B cell (primary cell): ENCODE results near the gene STK38L. TPM values are rescaled to one million over a fixed set of nuclear protein-coding genes. Genes with fewer than 3 reads are reported as not detected.

Experiments
- ATAC-seq: fragments of 200-7000 bp; cut with Tn5 transposase; one replicate; pipeline ENCODE4 v1.10.0; 2021; ENCODE audit warnings: low read depth, mild to moderate bottlenecking, moderate number of reproducible peaks, moderate library complexity
- CTCF ChIA-PET: fragments of 350-600 bp; sonication (Branson Sonifier 250); formaldehyde crosslinking; loops from one replicate; lab custom pipeline; 2021; ENCODE audit warnings: antibody characterized with exemption, inconsistent platforms; lab: Charles Lee
- POLR2A ChIA-PET: fragments of 350-600 bp; sonication (Branson Sonifier 250); formaldehyde crosslinking; loops from one replicate; lab custom pipeline; 2021; ENCODE audit warnings: antibody characterized with exemption; lab: Charles Lee
- DNase-seq: peaks from one replicate; pipeline ENCODE4 v3.0.0; 2013
- H2AFZ ChIP-seq: 2 replicates; pipeline ENCODE4 v1.6.1; 2012; ENCODE audit warnings: mild to moderate bottlenecking, low read depth, low read length; ENCODE audit not compliant: insufficient read depth, poor library complexity, severe bottlenecking
- H3K27ac ChIP-seq, 2 donors: 1 replicate in 1 of 2; 2 replicates in 1 of 2; pipeline ENCODE4 v1.5.1; 2012 to 2013; ENCODE audit warnings: low read length in 2 of 2, mild to moderate bottlenecking in 2 of 2, moderate library complexity in 1 of 2
- H3K27me3 ChIP-seq, 4 experiments: fragments of 200-600 bp in 1 of 4; sonication (generic) in 1 of 4; replicated peaks in 1 of 4; 1 replicate in 2 of 4; 2 replicates in 2 of 4; pipeline versions ENCODE4 v1.6.1 to v1.7.0; 2013 to 2016; ENCODE audit warnings: low read length in 3 of 4, mild to moderate bottlenecking in 2 of 4, mixed read lengths in 1 of 4, moderate library complexity in 1 of 4; ENCODE audit not compliant: insufficient read depth in 4 of 4, control insufficient read depth in 3 of 4; ENCODE audit errors: control extremely low read depth in 1 of 4
- H3K36me3 ChIP-seq, 2 experiments: replicated peaks in 1 of 2; 1 replicate in 1 of 2; 2 replicates in 1 of 2; pipeline versions ENCODE4 v1.6.1 to v1.7.1; 2013; ENCODE audit warnings: low read length in 1 of 2; ENCODE audit not compliant: insufficient read depth in 2 of 2, control insufficient read depth in 1 of 2; ENCODE audit errors: control extremely low read depth in 1 of 2, extremely low read depth in 1 of 2
- H3K4me1 ChIP-seq, 2 donors: fragments of 200-600 bp in 1 of 2; sonication (generic) in 1 of 2; 1 replicate in 1 of 2; 2 replicates in 1 of 2; pipeline versions ENCODE4 v1.5.1 to v1.6.1; 2013 to 2017; ENCODE audit warnings: low read length in 2 of 2; ENCODE audit not compliant: control insufficient read depth in 2 of 2, insufficient read depth in 2 of 2
- H3K4me2 ChIP-seq: replicated peaks from 2 replicates; pipeline ENCODE3; 2012; ENCODE audit warnings: mild to moderate bottlenecking, low read depth, low read length; ENCODE audit not compliant: poor library complexity, severe bottlenecking
- H3K4me3 ChIP-seq, 5 experiments: fragments of 200-600 bp in 1 of 5; sonication (generic) in 1 of 5; 1 replicate in 3 of 5; 2 replicates in 2 of 5; pipeline versions ENCODE4 v1.5.1 to v1.7.0; 2011 to 2016; ENCODE audit warnings: low read length in 4 of 5, mild to moderate bottlenecking in 4 of 5, low read depth in 2 of 5, control low read depth in 1 of 5, moderate library complexity in 1 of 5; ENCODE audit not compliant: insufficient read depth in 1 of 5; ENCODE audit errors: control extremely low read depth in 1 of 5, extremely low read depth in 1 of 5
- H3K79me2 ChIP-seq: fragments of 200-600 bp; sonication (generic); one replicate; pipeline ENCODE4 v1.6.0; 2016; ENCODE audit warnings: low read length; ENCODE audit not compliant: control insufficient read depth, insufficient read depth
- H3K9ac ChIP-seq: fragments of 200-600 bp; sonication (generic); 2 replicates; pipeline ENCODE4 v1.6.1; 2017; ENCODE audit warnings: mild to moderate bottlenecking, low read length, moderate library complexity
- H3K9me3 ChIP-seq, 3 donors: one replicate each; pipeline versions ENCODE4 v1.6.1 to v1.7.1; 2013; ENCODE audit warnings: low read length in 2 of 3; ENCODE audit not compliant: control insufficient read depth in 2 of 3, insufficient read depth in 1 of 3; ENCODE audit errors: control extremely low read depth in 1 of 3
- H4K20me1 ChIP-seq: 2 replicates; pipeline ENCODE4 v1.6.0; 2012; ENCODE audit warnings: mild to moderate bottlenecking, low read length; ENCODE audit not compliant: insufficient read depth, control insufficient read depth, poor library complexity, severe bottlenecking
- H3K27ac Mint-ChIP-seq: one replicate; pipeline ENCODE4 v1.8.0; 2021; ENCODE audit warnings: mixed read lengths
- H3K27me3 Mint-ChIP-seq: one replicate; pipeline ENCODE4 v1.8.0; 2021; ENCODE audit warnings: mixed read lengths
- H3K4me1 Mint-ChIP-seq: one replicate; pipeline ENCODE4 v1.8.0; 2021; ENCODE audit warnings: mixed read lengths
- H3K4me3 Mint-ChIP-seq: one replicate; pipeline ENCODE4 v1.8.0; 2021; ENCODE audit warnings: mixed read lengths
- H3K9me3 Mint-ChIP-seq: one replicate; pipeline ENCODE4 v1.8.0; 2022; ENCODE audit warnings: mixed read lengths; ENCODE audit not compliant: insufficient read depth
- EZH2 ChIP-seq: IDR thresholded peaks from 2 replicates; pipeline ENCODE4 v1.6.1; 2012; ENCODE audit warnings: borderline replicate concordance, low read depth, mild to moderate bottlenecking, moderate library complexity, low read length; ENCODE audit not compliant: insufficient read depth, poor library complexity, severe bottlenecking
- WGBS: methylation state at CpG from one replicate; pipeline ENCODE4 v1.1.5; 2013; ENCODE audit warnings: missing lambda C conversion rate; ENCODE audit not compliant: insufficient coverage; 5-methylcytosine and 5-hydroxymethylcytosine counted together
- intact Hi-C: fragments of 100-400 bp; cut with micrococcal nuclease; formaldehyde crosslinking; loops from one replicate; pipeline ENCODE4 v1.10.0; 2022
- polyA plus RNA-seq: library from polyadenylated mRNA; depleted of rRNA; stranded (reverse); fragments of >200 nt; gene quantifications from 2 replicates; pipeline ENCODE4 v1.2.3, GENCODE V29; 2012
- total RNA-seq, 2 donors: library from RNA; stranded (reverse); fragments of 120-200 nt in 1 of 2; gene quantifications; 1 replicate in 1 of 2; 2 replicates in 1 of 2; pipeline versions ENCODE4 v1.2.3 to v1.2.4, GENCODE V29; 2013 to 2022
- TF ChIP-seq, protein P1 (sequence below): fragments of 200-600 bp; IDR thresholded peaks from one replicate; pipeline ENCODE4 v1.8.0; 2022; ENCODE audit warnings: antibody characterized with exemption, mild to moderate bottlenecking

Gene STK38L
- total and polyA plus RNA-seq, 2 donors (not counting 1 experiment from before 2014, with no cell fraction given): 5.5 to 21.2 TPM

DNA sequence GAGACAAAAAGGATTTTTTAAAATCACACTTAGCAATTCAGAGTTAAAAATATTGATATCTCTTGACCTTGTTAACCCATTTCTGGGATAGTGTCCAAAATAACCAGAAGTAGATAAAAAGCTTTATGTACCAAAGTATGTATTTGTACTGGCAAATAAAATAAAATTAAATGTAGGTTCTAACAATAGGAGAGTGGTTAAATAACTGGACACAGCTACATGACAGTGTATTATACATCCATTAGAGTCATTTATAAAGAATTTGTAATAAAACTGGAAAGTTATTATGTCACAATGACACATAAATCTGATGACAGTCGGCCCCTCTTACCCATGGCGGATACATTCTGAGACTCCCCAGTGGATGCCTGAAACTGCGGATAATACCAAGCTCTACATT, 122.5 kb downstream of the STK38L start:
- intact Hi-C loops: no loop called here
- Histone ChIP-seq H3K4me2 (no peak overlapping the region), H3K27me3 (no peaks in the 10 kb centered on the region), H3K4me1 (no peaks in the 10 kb centered on the region), H3K9ac (no peak overlapping the region), H3K27ac (no peak overlapping the region), H2AFZ (no peak overlapping the region), H3K9me3 (no peaks in the 10 kb centered on the region), H3K79me2 (no peaks in the 10 kb centered on the region), H3K36me3 (no peaks in the 10 kb centered on the region), H3K4me3 (no peak overlapping the region), H4K20me1 (no peaks in the 10 kb centered on the region)
- Mint-ChIP-seq H3K4me3 (no peak overlapping the region), H3K4me1 (no peaks in the 10 kb centered on the region), H3K27me3 (no peaks in the 10 kb centered on the region), H3K9me3 (no peaks in the 10 kb centered on the region), H3K27ac (no peak overlapping the region)
- POLR2A ChIA-PET: no interaction called here
- no peak for ATAC-seq
- CTCF ChIA-PET: interaction anchor here (1.0 kb wide), 1 partner anchor 13 kb away, joined by 3 read pairs; no protein-coding TSS in a partner anchor
- DNase-seq: no peak
- TF ChIP-seq EZH2: no peak
- TF ChIP-seq, protein P1, sequence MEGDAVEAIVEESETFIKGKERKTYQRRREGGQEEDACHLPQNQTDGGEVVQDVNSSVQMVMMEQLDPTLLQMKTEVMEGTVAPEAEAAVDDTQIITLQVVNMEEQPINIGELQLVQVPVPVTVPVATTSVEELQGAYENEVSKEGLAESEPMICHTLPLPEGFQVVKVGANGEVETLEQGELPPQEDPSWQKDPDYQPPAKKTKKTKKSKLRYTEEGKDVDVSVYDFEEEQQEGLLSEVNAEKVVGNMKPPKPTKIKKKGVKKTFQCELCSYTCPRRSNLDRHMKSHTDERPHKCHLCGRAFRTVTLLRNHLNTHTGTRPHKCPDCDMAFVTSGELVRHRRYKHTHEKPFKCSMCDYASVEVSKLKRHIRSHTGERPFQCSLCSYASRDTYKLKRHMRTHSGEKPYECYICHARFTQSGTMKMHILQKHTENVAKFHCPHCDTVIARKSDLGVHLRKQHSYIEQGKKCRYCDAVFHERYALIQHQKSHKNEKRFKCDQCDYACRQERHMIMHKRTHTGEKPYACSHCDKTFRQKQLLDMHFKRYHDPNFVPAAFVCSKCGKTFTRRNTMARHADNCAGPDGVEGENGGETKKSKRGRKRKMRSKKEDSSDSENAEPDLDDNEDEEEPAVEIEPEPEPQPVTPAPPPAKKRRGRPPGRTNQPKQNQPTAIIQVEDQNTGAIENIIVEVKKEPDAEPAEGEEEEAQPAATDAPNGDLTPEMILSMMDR: no peak
- no CpG with 5 or more reads among the region's 3 CpGs for WGBS

DNA sequence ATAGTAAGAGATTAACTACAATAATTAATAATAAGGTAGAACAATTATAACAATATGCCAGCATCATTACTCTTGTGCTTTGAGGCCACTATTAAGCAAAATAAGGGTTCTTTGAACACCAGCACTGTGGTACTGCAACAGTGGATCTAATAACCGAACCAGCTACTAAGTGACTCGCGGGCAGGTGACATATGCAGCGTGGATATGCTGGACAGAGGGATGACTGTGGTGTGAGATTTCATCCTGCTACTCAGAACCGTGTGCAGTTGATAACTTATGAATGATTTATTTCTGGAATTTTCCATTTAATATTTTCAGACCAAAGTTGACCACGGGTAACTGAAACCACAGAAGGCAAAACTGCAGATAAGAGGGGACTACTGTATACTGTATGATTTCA, 123.0 kb downstream of the STK38L start:
- H3K9me3 Mint-ChIP-seq: no peaks in the 10 kb centered on the region
- H3K27ac Mint-ChIP-seq: no peak overlapping the region
- H3K4me2 ChIP-seq: no peak overlapping the region
- H3K36me3 ChIP-seq: no peaks in the 10 kb centered on the region
- H3K4me1 ChIP-seq: no peaks in the 10 kb centered on the region
- ATAC-seq (no peak), DNase-seq (no peak)
- H3K4me3 Mint-ChIP-seq: no peak overlapping the region
- H3K4me1 Mint-ChIP-seq: no peaks in the 10 kb centered on the region
- no peaks in the 10 kb centered on the region for H4K20me1 ChIP-seq
- H3K4me3 ChIP-seq: no peak overlapping the region
- POLR2A ChIA-PET: no interaction called here
- no peak overlapping the region for H3K9ac ChIP-seq
- TF ChIP-seq EZH2: no peak
- TF ChIP-seq, protein P1: no peak
- 100% methylated on average over 4 of the region's 6 CpGs for WGBS
- no peaks in the 10 kb centered on the region for H3K9me3 ChIP-seq
- no peaks in the 10 kb centered on the region for H3K27me3 ChIP-seq
- no peak overlapping the region for H2AFZ ChIP-seq
- intact Hi-C loops: no loop called here
- H3K27ac ChIP-seq: no peak overlapping the region
- no peaks in the 10 kb centered on the region for H3K27me3 Mint-ChIP-seq
- no peaks in the 10 kb centered on the region for H3K79me2 ChIP-seq
- CTCF ChIA-PET: interaction anchor here (1.0 kb wide), 1 partner anchor 13 kb away, joined by 3 read pairs; no protein-coding TSS in a partner anchor

Other genes with a start within 250 kb of the STK38L start
- 33.5 and 42.0 TPM in 2 replicates for gene TM7SF3, start 229.9 kb upstream of the STK38L start, total RNA-seq
- 23.1 and 24.5 TPM in 2 replicates for gene TM7SF3, start 229.9 kb upstream of the STK38L start, polyA plus RNA-seq
- gene MED21, start 221.7 kb upstream of the STK38L start, total RNA-seq: 76.7 and 81.8 TPM in 2 replicates
- gene MED21, start 221.7 kb upstream of the STK38L start, polyA plus RNA-seq: 13.7 and 21.5 TPM in 2 replicates
- gene C12orf71, start 161.7 kb upstream of the STK38L start, total RNA-seq: not detected in 2 replicates
- gene C12orf71, start 161.7 kb upstream of the STK38L start, polyA plus RNA-seq: not detected in 2 replicates
- gene BMAL2, start 88.5 kb downstream of the STK38L start, total RNA-seq: 1.3 and 2.8 TPM in 2 replicates
- gene BMAL2, start 88.5 kb downstream of the STK38L start, polyA plus RNA-seq: 0.30 and 0.33 TPM in 2 replicates
- not detected in 2 replicates for gene SMCO2, start 202.4 kb downstream of the STK38L start, total RNA-seq
- 0.15 TPM in 1 of 2 replicates, not detected in the other for gene SMCO2, start 202.4 kb downstream of the STK38L start, polyA plus RNA-seq